Cerebellar nuclear complex (tissue), 1 donor: ENCODE measurements around the gene CHRDL1.
"Not testable (repeated sequence)": the region's sequence is repeated elsewhere in the genome, so short reads cannot be mapped to it uniquely, and the experiment has no call there.

Experiments used
- DNase-seq, 2 experiments: peaks; one replicate each; lab custom pipeline; 2025; lab: John Stamatoyannopoulos, UW

Gene CHRDL1

GRCh38 chrX:110665223-110666002 lies 130.2 kb downstream of the CHRDL1 start:
- no peak for DNase-seq

GRCh38 chrX:110657073-110657472 lies 138.5 kb downstream of the CHRDL1 start:
- DNase-seq: no peak

- DNase-seq: not testable (repeated sequence)
Measured at GRCh38 chrX:110654280-110654679, 141.3 kb downstream of the CHRDL1 start.

- DNase-seq: no peak
Measured at GRCh38 chrX:110646386-110646785, 149.2 kb downstream of the CHRDL1 start.
